HepG2 (cell line): Measurements from ENCODE around the gene SIAE. TPM values are rescaled to one million over a fixed set of nuclear protein-coding genes. Genes with fewer than 3 reads are reported as not detected.

Experiments
- CC2D1A ChIP-seq: sonication (generic); formaldehyde crosslinking; IDR thresholded peaks from 2 replicates; pipeline ENCODE4 v1.8.1; 2023; ENCODE audit warnings: mild to moderate bottlenecking, missing genetic modification reagents
- HNRNPH1 ChIP-seq: fragments of 200-400 bp; formaldehyde crosslinking; optimal IDR thresholded peaks from 2 replicates; pipeline ENCODE3; 2017; ENCODE audit warnings: mild to moderate bottlenecking, low read depth, low read length
- KLF6 ChIP-seq: IDR thresholded peaks from 2 replicates; pipeline ENCODE4 v1.8.0; 2016; ENCODE audit warnings: missing biosample characterization, missing genetic modification reagents
- MBNL3 ChIP-seq: fragments of 250-450 bp; sonication (Bioruptor Pico); conservative IDR thresholded peaks from 2 replicates; pipeline ENCODE4 v1.8.0; 2022; ENCODE audit warnings: mild to moderate bottlenecking, inconsistent platforms
- MEIS2 ChIP-seq: sonication (generic); formaldehyde crosslinking; IDR thresholded peaks from 2 replicates; pipeline ENCODE4 v1.9.0; 2021; ENCODE audit warnings: mild to moderate bottlenecking, missing genetic modification reagents
- NR2C2 ChIP-seq: sonication (generic); formaldehyde crosslinking; IDR thresholded peaks from 2 replicates; pipeline ENCODE4 v1.4.0; 2020; ENCODE audit warnings: missing genetic modification reagents, mild to moderate bottlenecking, moderate library complexity, borderline replicate concordance
- PHF8 ChIP-seq: sonication (generic); formaldehyde crosslinking; IDR thresholded peaks from 2 replicates; pipeline ENCODE4 v1.5.0; 2020; ENCODE audit warnings: missing genetic modification reagents
- POLR2AphosphoS5 ChIP-seq: IDR thresholded peaks from 2 replicates; pipeline ENCODE4 v1.6.1; 2012; ENCODE audit warnings: low read depth, low read length
- POLR2G ChIP-seq: fragments of 200-400 bp; formaldehyde crosslinking; IDR thresholded peaks from 2 replicates; pipeline ENCODE4 v1.6.1; 2018; ENCODE audit warnings: mild to moderate bottlenecking, low read depth, low read length, moderate library complexity
- RXRA ChIP-seq: sonication (generic); formaldehyde crosslinking; IDR thresholded peaks from 2 replicates; pipeline ENCODE4 v1.5.1; 2020; ENCODE audit warnings: missing genetic modification reagents
- SAFB2 ChIP-seq: sonication (generic); formaldehyde crosslinking; IDR thresholded peaks from 2 replicates; pipeline ENCODE4 v1.5.1; 2020; ENCODE audit warnings: missing genetic modification reagents, low read depth, mild to moderate bottlenecking, borderline replicate concordance
- SALL2 ChIP-seq: sonication (generic); formaldehyde crosslinking; IDR thresholded peaks from 2 replicates; pipeline ENCODE4 v1.8.1; 2023; ENCODE audit warnings: mild to moderate bottlenecking, missing genetic modification reagents, inconsistent platforms
- SMAD1 ChIP-seq: sonication (generic); formaldehyde crosslinking; IDR thresholded peaks from 2 replicates; pipeline ENCODE4 v1.4.0; 2020; ENCODE audit warnings: missing genetic modification reagents, low read depth, mild to moderate bottlenecking, borderline replicate concordance
- SOX5 ChIP-seq: IDR thresholded peaks from 2 replicates; pipeline ENCODE4 v1.6.1; 2016; ENCODE audit warnings: borderline replicate concordance
- TCF7 ChIP-seq: sonication (generic); IDR thresholded peaks from 2 replicates; pipeline ENCODE4 v1.6.1; 2016; ENCODE audit warnings: antibody characterized with exemption, low read depth
- TSC22D2 ChIP-seq: sonication (generic); formaldehyde crosslinking; IDR thresholded peaks from 2 replicates; pipeline ENCODE4 v1.5.1; 2020; ENCODE audit warnings: missing genetic modification reagents, mild to moderate bottlenecking, borderline replicate concordance
- ZNF331 ChIP-seq: sonication (generic); formaldehyde crosslinking; IDR thresholded peaks from 2 replicates; pipeline ENCODE4 v1.4.0; 2020; ENCODE audit warnings: missing genetic modification reagents
- ZNF34 ChIP-seq: sonication (generic); formaldehyde crosslinking; IDR thresholded peaks from 2 replicates; pipeline ENCODE4 v1.4.0; 2020; ENCODE audit warnings: mild to moderate bottlenecking, missing genetic modification reagents, borderline replicate concordance
- ZNF501 ChIP-seq: sonication (generic); formaldehyde crosslinking; IDR thresholded peaks from 2 replicates; pipeline ENCODE4 v1.5.1; 2020; ENCODE audit warnings: mild to moderate bottlenecking, moderate library complexity, missing genetic modification reagents
- ZNF781 ChIP-seq: sonication (generic); formaldehyde crosslinking; IDR thresholded peaks from 2 replicates; pipeline ENCODE4 v1.5.1; 2020; ENCODE audit warnings: borderline replicate concordance, mild to moderate bottlenecking, missing genetic modification reagents; ENCODE audit errors: not compliant biosample characterization
- polyA plus RNA-seq, 8 experiments: library from polyadenylated mRNA; depleted of rRNA in 3 of 8; stranded (reverse) in 7 of 8; unstranded in 1 of 8; fragments of >200 nt; fragmentation: Illumina TruSeq in 4 of 8; extraction: Trizol in 4 of 8; gene quantifications; 2 replicates each; pipeline versions ENCODE4 v1.2.1 to v1.2.3, GENCODE V29; 2011 to 2016; ENCODE audit warnings: low read depth in 4 of 8, missing spikeins in 1 of 8, mixed read lengths in 1 of 8; ENCODE audit not compliant: insufficient read depth in 1 of 8
- total RNA-seq, 5 experiments: library from RNA; depleted of rRNA; stranded (reverse); fragments of >200 nt; fragmentation: Illumina TruSeq; extraction: Trizol; gene quantifications; 2 replicates each; pipeline ENCODE4 v1.2.3, GENCODE V29; 2016; ENCODE audit warnings: low read depth in 1 of 5
- TF ChIP-seq, protein P1 (sequence below): sonication (generic); formaldehyde crosslinking; IDR thresholded peaks from 2 replicates; pipeline ENCODE4 v1.4.0; 2020; ENCODE audit warnings: missing genetic modification reagents, mild to moderate bottlenecking, borderline replicate concordance
- TF ChIP-seq, protein P2 (sequence below): sonication (generic); formaldehyde crosslinking; IDR thresholded peaks from 2 replicates; pipeline ENCODE4 v1.8.1; 2023; ENCODE audit warnings: mild to moderate bottlenecking, missing genetic modification reagents, borderline replicate concordance
- TF ChIP-seq, protein P3 (sequence below): sonication (generic); IDR thresholded peaks from 2 replicates; pipeline ENCODE4 v1.6.1; 2016; ENCODE audit warnings: low read depth, borderline replicate concordance
- TF ChIP-seq, protein P4 (sequence below): sonication (generic); formaldehyde crosslinking; IDR thresholded peaks from 2 replicates; pipeline ENCODE4 v1.4.0; 2020; ENCODE audit warnings: missing genetic modification reagents, low read depth, mild to moderate bottlenecking, borderline replicate concordance
- TF ChIP-seq, protein P5 (sequence below): IDR thresholded peaks from 2 replicates; pipeline ENCODE4 v1.6.1; 2016; ENCODE audit warnings: missing genetic modification reagents, missing compliant biosample characterization

Gene SIAE
- total and polyA plus RNA-seq, 2 of the 13 experiments (the other 11 are each of a cell fraction or from before 2014, with no cell fraction given): 7.0 to 22.4 TPM

DNA sequence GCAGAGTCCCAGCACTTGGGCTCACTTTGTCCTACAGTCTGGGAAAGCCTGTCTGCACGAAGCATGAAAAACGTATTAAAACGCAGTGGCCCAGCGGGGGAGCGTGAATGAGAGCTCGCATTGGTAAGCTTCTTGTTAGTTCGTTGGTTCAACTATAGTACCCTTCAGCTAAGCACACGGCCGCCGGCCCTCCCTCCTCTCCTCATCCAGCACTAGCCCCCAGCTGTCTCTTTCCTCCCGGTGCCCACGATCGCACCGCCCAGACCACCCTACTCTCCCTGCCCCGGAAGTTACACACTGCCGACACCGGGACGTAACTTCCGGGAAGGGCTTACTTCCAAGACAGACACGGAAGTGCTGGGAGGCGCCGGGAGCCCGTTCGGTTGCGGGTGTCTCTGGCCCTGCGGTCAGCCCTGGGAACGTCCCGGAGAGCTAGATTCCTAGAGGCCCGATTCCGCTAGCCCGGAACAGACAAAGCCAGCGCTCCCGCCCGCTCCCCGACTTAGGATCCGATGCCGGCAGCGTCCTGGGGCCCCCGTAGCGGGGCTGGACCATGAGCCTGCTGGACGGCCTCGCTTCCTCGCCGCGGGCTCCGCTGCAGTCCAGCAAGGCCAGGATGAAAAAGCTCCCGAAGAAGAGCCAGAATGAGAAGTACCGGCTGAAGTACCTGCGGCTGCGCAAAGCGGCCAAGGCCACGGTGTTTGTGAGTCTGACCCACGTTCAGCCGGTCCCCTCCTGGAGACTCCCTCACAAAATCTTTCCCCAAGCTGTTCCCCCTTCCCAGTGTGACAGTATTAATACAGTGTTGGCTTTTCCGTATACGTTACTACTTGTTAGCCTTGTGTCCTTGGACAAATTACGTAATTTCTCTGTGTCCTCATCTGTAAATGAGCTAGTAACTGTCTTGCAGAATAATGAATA is 50.7 kb downstream of the SIAE start, which contains the start of gene TBRG1 (continued):
- TF ChIP-seq ZNF331 (CRISPR knock-in tag) (peak; percentile 52; the same call in 1 of the 2 replicates), POLR2AphosphoS5 (peak; percentile 97), MBNL3 (CRISPR knock-in tag) (no peak), SOX5 (CRISPR knock-in tag) (0 out of 2 replicates have a peak, but pooled peaks have one; percentile 32), KLF6 (CRISPR knock-in tag) (peak; percentile 69), ZNF781 (CRISPR knock-in tag) (no peak), SMAD1 (0 out of 2 replicates have a peak, but pooled peaks have one; percentile 65), MEIS2 (peak; percentile 57), SAFB2 (CRISPR knock-in tag) (peak; percentile 79; the same call in 1 of the 2 replicates), TSC22D2 (peak; percentile 78; the same call in 1 of the 2 replicates), TCF7 (no peak), SALL2 (peak; percentile 58; the same call in 1 of the 2 replicates), RXRA (CRISPR knock-in tag) (peak; percentile 41; the same call in 1 of the 2 replicates), NR2C2 (CRISPR knock-in tag) (peak; percentile 97), ZNF501 (CRISPR knock-in tag) (peak; percentile 97), ZNF34 (CRISPR knock-in tag) (no peak), PHF8 (CRISPR knock-in tag) (peak; percentile 98), POLR2G (peak; percentile 98), HNRNPH1 (peak; percentile 87), CC2D1A (CRISPR knock-in tag) (no peak)
- TF ChIP-seq, protein P1, sequence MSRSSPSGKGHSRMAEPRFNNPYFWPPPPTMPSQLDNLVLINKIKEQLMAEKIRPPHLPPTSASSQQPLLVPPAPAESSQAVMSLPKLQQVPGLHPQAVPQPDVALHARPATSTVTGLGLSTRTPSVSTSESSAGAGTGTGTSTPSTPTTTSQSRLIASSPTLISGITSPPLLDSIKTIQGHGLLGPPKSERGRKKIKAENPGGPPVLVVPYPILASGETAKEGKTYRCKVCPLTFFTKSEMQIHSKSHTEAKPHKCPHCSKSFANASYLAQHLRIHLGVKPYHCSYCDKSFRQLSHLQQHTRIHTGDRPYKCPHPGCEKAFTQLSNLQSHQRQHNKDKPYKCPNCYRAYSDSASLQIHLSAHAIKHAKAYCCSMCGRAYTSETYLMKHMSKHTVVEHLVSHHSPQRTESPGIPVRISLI (CRISPR knock-in tag): no peak; the same call in 1 of the 2 replicates
- TF ChIP-seq, protein P2, sequence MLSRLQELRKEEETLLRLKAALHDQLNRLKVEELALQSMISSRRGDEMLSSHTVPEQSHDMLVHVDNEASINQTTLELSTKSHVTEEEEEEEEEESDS (CRISPR knock-in tag): no peak
- TF ChIP-seq, protein P3, sequence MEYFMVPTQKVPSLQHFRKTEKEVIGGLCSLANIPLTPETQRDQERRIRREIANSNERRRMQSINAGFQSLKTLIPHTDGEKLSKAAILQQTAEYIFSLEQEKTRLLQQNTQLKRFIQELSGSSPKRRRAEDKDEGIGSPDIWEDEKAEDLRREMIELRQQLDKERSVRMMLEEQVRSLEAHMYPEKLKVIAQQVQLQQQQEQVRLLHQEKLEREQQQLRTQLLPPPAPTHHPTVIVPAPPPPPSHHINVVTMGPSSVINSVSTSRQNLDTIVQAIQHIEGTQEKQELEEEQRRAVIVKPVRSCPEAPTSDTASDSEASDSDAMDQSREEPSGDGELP: peak; percentile 78; the same call in 1 of the 2 replicates
- TF ChIP-seq, protein P4, sequence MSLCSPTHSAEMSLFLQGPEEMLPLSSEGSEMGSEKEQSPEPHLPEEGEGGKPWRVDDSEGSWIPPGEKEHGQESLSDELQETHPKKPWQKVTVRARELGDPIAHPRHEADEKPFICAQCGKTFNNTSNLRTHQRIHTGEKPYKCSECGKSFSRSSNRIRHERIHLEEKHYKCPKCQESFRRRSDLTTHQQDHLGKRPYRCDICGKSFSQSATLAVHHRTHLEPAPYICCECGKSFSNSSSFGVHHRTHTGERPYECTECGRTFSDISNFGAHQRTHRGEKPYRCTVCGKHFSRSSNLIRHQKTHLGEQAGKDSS (CRISPR knock-in tag): peak; percentile 77; the same call in 1 of the 2 replicates
- TF ChIP-seq, protein P5, sequence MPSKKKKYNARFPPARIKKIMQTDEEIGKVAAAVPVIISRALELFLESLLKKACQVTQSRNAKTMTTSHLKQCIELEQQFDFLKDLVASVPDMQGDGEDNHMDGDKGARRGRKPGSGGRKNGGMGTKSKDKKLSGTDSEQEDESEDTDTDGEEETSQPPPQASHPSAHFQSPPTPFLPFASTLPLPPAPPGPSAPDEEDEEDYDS (CRISPR knock-in tag): peak; percentile 90
